Activated CD4-positive, alpha-beta T cell treated with anti-CD3 and anti-CD28 coated beads for 1 hour (primary cell): ENCODE results near the gene TMCO4.

ENCODE experiments used
- DNase-seq: peaks from one replicate; pipeline ENCODE4 v3.0.0-alpha.2; 2020

TMCO4 gene

DNA sequence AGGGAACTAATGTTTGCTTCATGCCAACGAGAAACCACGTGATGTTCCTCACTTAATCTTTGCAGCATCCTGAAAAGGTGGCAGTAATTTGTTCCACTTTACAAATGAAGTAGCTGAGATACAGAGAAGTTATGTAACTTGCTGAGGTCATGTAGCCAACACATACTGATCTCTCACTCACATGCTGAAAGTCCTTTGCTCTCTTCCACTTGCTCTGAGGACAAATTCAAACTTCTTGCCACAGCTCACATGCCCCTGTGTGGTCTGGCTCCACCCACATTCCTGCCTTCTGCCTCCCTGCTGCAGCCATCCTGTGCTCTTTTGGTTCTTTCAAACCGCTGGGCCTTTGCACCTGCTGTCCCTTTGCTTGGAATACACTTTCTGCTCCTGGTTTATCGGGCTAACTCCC, 55.4 kb downstream of the TMCO4 start:
- no peak for DNase-seq

DNA sequence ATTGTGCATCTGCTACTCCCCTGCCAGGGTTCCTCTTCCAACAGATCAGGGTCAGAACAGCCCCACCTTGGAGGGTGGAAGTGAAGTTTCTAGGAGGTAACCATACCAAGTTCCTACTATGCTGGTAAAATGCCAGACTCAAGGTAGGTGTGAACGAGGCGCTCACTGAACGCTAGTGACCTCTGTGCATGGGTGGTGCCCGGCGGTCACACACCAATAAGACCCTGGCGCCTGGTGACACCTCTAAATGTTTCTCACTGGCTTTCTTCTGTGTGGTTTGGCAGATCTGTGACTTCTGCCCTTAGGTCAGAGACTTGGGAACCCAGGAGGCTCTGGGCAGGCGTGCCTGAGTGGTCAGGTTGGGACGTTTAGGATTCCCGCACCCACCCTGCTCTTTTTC, 55.9 kb downstream of the TMCO4 start:
- no peak for DNase-seq

DNA sequence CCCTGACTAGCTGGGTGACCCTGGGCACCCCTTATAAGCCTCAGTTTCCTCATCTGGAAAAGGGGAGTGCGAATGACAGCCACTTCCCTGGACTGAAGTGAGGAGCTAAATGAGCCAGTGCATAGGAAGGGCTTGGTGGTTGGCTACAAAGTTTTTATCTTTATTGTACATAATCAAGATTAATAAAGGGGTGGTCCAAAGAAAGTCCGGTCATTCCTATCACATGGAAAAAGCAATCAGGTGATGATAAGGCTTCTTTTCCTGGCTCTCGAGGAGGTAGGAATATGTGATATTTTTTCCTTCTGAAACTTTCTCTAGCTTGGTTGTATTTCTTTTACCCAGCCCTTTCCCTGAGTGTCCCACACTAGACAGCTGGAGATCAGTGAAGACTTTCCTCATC, 56.5 kb downstream of the TMCO4 start:
- no peak for DNase-seq

DNA sequence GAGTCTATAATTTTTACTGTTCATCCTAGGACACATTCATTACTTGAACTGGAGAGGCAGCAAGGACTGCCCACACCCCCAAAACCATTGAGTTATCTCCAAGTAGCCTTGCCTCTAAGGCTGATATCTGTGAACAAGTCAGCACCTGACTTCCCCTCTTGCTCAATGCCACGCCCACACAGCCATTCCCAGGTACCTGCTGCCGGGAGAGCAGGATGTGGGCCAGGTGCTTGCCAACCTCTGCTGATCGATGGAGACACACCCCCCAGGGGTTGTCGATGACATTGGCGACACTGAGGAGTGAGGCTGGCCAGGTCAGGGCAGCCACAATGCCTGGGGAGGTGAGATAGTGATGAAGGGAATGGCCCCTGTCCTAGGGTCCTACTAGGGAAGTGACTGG, 60.1 kb downstream of the TMCO4 start:
- no peak for DNase-seq

DNA sequence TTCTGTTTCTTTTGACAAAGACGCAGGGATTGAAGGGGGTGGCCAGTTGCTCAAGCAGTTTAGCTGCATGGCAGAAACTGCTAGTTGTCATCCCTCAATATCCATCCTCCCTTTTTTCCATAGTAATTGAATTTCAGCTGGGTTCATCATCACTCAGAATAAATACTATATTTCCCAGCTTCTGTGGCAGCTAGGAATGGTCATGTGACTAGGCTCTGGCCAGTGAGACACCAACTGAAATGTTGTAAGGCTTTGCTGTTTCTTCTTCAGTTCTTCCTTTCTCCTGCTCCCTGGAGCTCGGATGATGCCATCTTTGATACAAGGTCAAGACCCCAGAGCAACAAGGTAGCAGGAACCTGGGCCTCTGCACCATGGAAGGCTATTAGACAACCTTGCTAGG, 61.0 kb downstream of the TMCO4 start:
- no peak for DNase-seq

DNA sequence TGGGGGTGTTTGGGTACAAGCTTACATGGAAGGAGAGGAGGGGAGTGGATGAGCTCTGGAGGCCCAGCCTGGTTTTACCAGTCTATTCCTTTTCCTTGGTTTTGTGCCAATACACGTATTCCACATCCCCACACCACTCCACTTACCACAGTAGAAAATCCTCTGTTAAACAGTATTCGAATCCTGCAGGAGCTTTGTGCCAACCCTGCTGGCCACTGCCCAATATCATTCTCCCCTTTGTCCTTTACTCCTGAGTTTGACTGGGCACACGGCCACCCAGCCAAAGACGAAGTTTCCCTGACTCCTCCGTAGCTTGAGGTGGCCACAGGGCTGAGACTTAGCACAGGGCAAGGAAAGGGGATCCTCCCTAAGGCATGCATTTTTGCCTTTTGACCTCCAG, 61.6 kb downstream of the TMCO4 start:
- DNase-seq: no peak

DNA sequence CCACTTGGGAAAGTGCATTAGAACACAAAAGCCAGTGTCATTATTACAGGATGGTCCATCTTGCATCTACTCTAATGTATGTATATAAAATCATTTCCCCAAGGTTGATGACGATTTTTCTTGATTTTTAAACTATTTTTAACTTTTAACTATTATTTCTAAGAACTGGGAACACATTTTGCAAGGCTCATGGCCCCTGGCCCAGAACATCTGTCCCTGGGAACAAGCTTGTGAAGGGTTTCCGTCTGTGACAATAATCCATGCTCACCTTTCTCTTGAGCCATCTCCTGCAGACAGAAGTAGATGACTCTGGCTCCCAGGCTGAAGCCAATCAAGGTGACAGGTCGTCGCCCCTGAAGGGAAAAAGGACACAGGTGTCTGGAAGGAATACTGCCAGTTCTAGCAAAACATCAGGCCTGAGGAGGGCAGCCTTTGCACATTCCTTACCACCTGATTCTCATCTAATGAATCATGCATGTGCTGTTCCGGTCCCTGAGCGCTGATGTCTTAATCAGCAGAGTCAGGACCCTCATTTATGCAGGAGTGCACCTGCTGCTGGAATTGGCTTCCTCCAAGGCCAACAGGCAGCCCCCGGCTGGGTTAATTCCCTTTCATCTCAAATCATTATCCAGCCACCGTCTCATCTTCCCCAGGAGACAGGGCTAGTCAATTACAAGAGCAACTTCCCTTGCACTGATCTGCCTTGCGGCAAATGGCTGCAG, 62.5 kb downstream of the TMCO4 start:
- no peak for DNase-seq

DNA sequence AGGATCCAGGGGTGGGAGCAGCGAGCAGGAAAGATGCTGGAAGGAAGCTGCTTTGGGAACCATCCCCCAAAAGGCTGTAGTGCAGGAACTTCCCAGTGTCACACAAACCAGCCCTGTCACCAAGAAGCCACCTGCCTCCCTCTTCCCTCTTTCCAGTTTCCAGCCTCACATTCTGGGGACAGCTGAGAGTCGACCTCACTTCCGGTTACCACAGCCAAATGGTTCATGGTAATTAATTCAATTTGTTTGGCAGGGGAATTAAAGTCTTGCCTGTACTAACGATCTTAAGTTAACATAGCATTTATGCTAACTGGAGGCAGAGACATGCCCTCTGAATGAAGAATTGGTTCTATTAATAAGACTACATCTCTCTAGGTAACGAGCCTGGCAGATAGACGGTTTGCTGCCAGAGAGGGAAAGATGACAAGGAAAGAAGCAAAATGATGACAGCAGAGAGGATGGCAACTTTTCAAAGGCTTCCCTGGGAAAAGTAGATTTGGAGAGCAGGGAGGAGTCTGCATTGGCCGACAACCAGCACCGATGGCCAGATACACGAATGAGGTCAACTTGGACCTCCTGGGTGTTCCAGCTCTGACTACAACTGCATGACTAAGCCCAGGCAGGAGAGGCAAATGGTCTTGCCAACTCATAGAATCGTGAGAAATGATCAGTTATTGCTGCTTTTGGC, 64.1 kb downstream of the TMCO4 start:
- DNase-seq: no peak

DNA sequence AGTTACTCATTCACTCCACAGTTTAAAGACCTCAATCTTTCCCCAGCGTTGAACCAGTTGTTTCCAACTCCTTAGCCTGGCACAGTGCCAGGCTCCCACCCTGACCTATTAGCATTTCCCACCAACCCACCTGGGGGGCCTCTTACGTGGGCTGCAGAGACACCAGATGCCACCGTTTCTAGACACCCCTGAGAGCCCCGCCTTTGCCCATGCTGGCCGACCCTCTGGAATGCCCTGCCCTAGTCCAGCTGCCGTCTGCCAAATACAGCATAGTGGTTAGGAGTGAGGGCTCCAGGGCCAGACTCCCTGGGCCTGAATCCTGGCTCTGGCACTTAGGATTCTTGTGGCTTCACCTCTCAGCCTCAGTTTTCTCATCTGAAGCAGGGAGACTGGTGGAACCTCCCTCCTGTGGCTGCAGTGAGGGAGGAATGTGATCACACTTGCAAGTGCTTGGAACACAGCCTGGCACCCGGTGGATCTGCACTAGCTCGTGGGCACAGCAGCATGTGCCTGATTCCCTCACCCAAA, 65.2 kb downstream of the TMCO4 start:
- no peak for DNase-seq

DNA sequence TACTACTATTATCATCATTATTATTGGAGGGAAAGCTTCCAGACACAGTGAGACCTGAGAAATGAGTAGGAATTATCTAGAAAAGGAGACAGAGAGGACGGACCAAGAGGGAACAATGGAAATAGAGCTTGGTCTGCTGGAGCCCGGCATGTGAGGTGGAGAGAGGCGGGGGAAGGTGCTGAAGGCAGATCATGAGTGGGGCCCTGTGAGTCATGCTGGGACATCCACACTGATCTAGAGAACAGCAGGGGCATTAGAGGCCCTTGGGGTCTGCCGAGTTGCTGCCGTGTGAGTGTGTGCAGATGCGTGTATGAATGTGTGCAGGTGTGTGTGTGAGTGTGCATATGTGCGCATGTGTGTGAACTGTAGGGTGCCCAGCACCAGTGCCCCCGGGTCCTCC, 65.7 kb downstream of the TMCO4 start:
- no peak for DNase-seq

DNA sequence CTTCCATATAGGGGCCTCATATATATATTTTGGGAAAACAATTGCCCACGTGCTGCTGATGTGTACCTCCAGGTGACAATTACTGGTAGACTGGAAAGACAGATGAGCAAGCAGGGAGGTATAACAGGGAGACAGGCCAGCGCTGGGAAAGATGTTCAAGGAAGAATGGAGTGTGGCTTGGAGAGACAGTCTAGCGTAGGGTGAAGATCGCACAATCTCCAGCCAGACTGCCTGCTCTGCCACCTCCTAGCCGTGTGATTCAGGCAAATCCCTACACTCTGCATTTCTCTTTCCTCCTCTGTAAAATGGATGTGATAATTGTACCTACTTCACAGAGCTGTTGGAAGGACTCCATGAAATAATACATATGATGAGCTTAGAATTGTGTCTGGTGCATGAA, 66.1 kb downstream of the TMCO4 start:
- DNase-seq: no peak

DNA sequence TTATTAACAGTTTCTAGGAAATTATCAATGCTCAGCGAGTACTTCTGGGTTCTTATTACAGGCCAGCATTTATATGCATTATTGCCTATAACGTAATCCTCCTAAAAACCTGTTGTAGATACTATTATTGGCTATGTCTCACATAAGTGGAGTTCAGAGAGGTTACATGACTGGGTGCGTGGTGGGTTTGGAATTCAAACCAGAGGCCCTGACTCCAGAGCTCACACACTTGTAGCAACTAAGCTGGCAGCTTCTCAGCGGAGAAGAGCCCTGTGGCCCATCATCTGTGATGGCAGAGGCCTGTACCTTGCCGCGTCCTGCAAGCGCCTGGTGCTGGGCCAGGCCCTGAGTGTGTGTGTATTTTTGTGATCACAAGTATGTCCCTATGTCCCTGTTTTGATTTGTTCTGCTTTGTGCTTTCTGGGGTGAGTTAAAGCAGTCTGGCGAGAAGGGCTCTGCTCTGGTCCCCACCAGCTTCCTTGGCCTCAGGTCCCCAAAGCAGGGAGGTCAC, 68.3 kb downstream of the TMCO4 start:
- DNase-seq: no peak

DNA sequence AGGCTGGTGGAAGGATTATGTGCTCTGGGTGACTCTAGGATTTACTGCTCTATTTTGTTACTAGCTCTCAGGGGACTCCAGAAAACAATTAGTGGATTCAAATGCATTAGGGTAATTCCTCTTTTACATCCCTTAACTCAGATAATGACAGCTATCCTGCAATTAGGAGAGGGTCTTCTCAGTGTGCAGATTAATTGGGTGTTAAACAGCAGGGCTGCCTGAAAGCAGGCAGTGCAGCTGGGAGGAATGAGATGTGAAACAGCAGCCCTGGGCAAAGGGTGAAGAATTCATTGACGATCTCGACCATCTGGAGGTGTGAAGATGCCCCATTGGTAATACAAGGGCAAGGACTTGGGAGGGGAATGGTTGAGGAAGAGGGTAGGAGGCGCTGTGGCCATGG, 68.9 kb downstream of the TMCO4 start:
- DNase-seq: no peak

DNA sequence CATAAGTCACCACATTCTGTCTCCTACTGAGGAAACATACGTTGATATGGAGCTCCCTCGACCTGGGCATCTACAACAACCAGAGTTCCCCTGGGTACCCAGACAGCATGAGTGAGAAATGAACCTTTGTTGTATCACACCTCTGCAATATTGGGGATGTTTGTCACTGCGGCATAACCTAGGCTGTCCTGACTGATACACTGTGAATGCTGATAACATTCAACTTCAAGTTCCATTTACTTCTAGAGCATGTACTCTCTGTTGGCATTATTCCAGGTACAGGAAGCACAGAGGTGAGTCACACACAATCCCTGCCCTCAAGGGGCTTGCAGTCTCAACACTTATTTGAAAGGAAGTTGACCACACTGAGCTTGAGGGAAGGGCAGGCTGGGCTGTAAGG, 69.5 kb downstream of the TMCO4 start:
- DNase-seq: no peak

DNA sequence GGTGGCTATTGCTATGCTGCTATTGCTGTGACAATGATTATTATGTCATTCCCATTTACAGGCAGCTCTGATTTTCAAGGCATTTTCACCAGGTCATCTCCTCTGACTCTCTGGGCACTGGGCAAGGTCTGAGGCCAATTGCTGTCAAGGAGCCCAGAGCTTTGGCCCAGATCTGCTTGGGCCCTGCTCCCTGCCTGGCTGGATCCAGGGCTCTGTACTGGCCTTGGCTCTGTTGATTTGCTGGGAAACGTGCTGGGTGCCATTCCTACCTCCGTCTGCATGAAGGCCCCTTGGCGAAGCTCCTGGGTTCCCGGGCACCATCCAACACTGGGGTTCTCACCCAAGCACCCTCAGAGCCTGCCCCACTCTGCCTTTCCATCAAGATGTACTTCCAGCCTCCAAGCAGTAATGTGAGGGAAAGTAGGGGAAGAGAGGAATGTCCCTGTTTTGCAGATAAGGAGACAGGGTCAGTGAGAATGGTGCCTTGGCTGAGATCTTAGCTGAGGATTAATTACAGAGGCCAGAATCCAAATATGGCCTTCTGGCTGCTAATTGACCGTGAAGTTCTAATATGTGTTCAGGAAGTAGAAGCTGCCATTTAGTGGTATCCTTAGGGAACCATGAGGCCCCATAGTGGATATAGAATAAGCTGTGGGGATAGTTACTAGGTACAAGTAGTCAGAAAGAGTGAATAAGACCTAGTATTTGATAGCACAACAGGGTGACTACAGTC, 71.1 kb downstream of the TMCO4 start:
- DNase-seq: no peak

DNA sequence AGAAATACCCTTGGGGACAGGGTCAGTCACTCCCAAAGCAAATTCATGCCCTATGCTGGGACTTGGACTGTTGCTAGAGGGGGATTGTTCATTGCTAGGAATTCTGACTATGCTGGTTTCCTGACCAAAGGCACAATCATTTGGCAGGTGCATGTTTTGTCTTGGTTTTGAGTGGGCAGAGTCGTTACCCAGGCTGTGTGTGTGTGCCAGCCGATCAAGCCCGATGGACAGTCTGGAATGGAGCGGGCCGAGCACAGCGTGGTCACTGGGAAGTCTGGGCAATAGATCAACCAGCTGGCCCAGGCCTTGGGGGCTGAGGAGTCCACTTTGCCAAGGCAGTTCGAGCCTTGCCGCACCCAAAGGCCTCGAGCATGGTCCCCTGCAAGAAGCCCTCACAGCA, 74.1 kb downstream of the TMCO4 start:
- no peak for DNase-seq

DNA sequence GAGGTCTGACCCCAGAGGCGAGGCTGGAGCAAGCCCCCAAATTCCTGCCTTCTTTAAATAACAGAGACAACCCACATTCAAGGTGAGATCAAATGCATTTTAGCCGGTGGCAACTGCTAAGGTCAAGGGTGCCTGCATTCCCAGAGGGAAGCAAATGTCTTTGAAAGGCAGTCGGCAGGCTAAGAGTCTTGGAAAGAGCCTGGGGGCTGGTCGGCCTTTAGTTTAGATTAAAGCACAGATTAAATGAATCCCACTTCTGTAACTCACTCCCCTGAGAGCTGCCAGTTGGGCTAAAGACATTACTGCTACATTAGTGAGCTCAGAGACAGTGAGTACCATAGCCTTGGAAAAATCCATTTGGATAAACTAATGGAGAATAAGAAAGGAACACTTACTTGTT, 75.8 kb downstream of the TMCO4 start:
- no peak for DNase-seq

DNA sequence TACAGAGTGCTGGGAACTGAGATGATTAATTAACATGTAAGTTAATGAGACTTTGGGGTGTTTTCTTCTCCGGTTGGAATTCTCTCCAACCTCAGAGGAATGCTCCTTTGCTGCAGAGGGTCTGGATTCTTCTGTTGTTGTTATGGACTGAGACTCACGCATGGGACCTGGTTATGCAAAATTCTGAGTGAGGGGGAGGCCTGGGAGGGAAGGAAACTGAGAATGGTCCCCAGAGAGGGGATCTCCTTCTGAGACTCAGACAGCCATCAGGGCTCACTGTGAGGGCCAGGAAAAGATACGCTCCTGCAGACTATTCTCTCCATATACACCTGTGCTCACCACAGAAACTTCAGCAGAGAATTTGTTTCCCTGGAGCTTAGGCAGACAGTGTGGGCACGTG, 78.7 kb downstream of the TMCO4 start:
- DNase-seq: no peak

DNA sequence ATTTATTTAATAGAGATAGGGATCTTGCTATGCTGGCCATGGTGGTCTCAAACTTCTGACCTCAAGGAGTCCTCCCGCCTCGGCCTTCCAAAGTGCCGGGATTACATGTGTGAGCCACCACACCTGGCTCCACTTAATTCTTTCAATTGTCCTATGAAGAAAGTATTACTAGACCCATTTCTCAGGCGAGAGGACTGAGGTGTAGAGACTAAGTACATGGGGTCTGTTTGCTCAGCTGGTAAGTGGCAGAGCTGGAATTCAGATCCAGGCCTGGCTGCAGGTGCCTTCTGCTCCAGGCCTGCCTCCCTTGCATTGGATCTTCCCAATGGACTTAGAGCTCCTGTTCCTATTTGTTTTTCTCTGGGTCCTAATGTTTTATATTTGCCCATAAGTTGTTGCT, 79.5 kb downstream of the TMCO4 start:
- DNase-seq: no peak

DNA sequence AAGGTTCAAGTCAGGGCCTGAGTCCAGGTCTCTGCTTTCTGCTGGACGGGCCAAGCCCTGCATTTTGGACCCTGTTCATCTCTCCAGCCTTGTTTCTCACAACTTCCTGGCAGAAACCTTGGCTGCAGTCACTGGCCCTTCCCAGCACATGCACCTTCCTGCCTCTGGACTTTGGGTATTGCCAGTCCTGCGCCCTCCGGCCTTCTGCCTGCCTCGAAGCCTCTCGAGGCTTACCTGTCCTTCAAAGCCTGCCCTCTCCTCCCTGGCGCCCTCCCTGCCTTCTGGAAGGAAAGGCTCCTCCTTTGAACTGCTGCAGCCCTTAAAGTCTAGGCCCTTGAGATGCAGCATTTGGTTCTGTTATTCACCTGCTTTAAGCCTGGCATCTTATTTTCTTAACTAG, 82.2 kb downstream of the TMCO4 start:
- DNase-seq: no peak

DNA sequence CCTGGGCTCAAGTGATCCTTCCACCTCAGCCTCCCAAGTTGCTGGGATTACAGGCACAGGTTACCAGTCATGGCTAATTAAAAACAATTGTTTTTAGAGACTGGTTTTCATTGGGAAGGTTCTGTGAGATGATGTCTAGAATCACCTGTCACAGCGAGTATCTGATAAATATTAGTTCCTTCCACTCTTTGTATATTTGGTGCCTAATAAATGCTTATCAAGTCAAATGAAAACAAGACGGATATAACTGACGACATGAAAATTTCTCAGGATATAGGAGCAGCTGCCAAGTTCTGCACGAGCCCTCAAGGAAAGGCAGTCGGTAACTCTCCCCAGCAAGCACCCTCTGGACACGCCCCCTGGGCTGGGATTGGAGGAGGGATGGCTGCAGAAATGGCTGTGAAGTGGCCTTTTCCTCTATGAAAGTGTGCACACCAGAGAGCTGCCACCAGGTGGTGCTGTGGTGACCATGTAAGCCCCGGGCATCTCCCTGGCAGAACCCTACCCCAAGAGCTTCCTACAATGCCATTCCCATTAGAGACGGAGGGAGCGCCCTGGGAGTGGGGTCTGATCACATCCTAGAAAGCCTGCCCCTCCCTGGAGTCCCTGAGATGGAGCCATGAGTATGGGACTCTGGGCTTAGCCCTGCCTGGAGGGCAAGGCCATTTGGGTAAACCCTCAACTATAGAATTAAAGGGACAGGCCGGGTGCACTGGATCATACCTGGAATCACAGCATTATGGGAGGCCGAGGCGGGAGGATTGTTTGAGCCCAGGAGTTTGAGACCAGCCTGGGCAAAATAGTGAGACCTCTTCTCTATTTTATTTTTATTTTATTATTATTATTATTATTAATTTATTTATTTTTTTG, 84.1 kb downstream of the TMCO4 start:
- peak; percentile 60 for DNase-seq

DNA sequence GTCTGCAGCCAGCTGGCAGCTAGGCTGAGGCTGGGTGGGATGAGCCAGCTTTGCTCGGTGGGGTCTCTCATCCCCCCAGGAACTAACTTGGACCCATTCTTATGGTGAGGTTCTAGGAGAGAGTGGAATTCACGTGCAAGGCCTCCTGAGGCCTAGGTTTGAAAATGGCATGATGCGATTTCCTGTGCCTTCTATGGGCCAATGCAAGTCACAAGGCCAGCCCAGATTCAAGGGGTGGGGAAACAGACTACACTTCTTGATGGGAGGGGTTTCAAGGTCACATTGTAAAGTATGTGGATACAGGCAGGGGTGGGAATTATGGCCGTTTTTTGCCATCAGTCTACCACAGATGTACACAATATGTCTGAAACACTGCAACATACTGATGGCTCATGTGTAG, 86.8 kb downstream of the TMCO4 start:
- no peak for DNase-seq
